ENCODE results near the gene HIRA.
A peak's percentile ranks its signal among the peaks of the same experiment; 100 is the strongest.

HIRA gene

GRCh38 chr22:19402642-19403191, 28.8 kb downstream of the HIRA start:
- no CpG with 5 or more reads among the region's 4 CpGs for WGBS, 2 donors (ENCODE audit: extremely low coverage in 2 of 2, insufficient read length in 2 of 2, insufficient replicate concordance in 1 of 2)
- Histone ChIP-seq H3K4me2 (ENCODE audit: insufficient read depth, low read length, poor library complexity, severe bottlenecking) (no peak overlapping the region), H2BK12ac (ENCODE audit: low read length) (no peak overlapping the region), H2BK5ac (ENCODE audit: low read length) (no peak overlapping the region), H2BK15ac (ENCODE audit: low read length) (no peak overlapping the region), H3K4me1 (ENCODE audit: control insufficient read depth in 2 of 2, insufficient read depth in 1 of 2, low read depth in 1 of 2, low read length in 2 of 2) (no peaks in the 10 kb centered on the region), H3K4ac (ENCODE audit: low read length) (no peak overlapping the region), H3K9me3 (replicated peaks in 1 of 2; ENCODE audit: control insufficient read depth in 2 of 2, insufficient read depth in 1 of 2, low read depth in 1 of 2, low read length in 2 of 2) (no peaks in the 10 kb centered on the region), H2AK5ac (ENCODE audit: low read depth, low read length) (no peak overlapping the region), H3K14ac (ENCODE audit: low read length) (no peak overlapping the region), H3K9ac (ENCODE audit: low read depth, low read length, poor library complexity) (no peak overlapping the region), H2AFZ (ENCODE audit: low read length) (no peak overlapping the region), H3K4me3 (ENCODE audit: low read length in 2 of 2) (no peak overlapping the region), H4K8ac (ENCODE audit: low read depth, low read length) (no peak overlapping the region), H3K27ac (replicated peaks; ENCODE audit: low read length) (no peak overlapping the region), H3K79me1 (ENCODE audit: low read depth, low read length) (peaks cover 2% of the 10 kb centered on the region), H3K36me3 (replicated peaks in 1 of 2; ENCODE audit: control insufficient read depth in 2 of 2, insufficient read depth in 2 of 2, low read length in 2 of 2) (peaks cover 34 to 96% of the 10 kb centered on the region in 2 donors), H3K23ac (ENCODE audit: low read depth, low read length, poor library complexity) (no peak overlapping the region), H3K18ac (ENCODE audit: low read length) (no peak overlapping the region), H4K91ac (ENCODE audit: low read depth, low read length, poor library complexity) (no peak overlapping the region), H2BK120ac (ENCODE audit: low read depth, low read length) (no peak overlapping the region), H3K27me3 (ENCODE audit: control insufficient read depth in 3 of 3, insufficient read depth in 3 of 3, low read depth in 1 of 3, low read length in 3 of 3) (no peaks in the 10 kb centered on the region)
- no peak for DNase-seq (ENCODE audit: low spot score)

GRCh38 chr22:19401483-19401882, 30.1 kb downstream of the HIRA start:
- H4K91ac ChIP-seq (ENCODE audit: low read depth, low read length, poor library complexity): no peak overlapping the region
- H2BK5ac ChIP-seq (ENCODE audit: low read length): no peak overlapping the region
- H3K27ac ChIP-seq (replicated peaks; ENCODE audit: low read length): no peak overlapping the region
- no peak overlapping the region for H2AK5ac ChIP-seq (ENCODE audit: low read depth, low read length)
- H2BK120ac ChIP-seq (ENCODE audit: low read depth, low read length): no peak overlapping the region
- no peaks in the 10 kb centered on the region for H3K9me3 ChIP-seq (replicated peaks in 1 of 2; ENCODE audit: control insufficient read depth in 2 of 2, insufficient read depth in 1 of 2, low read depth in 1 of 2, low read length in 2 of 2)
- H4K8ac ChIP-seq (ENCODE audit: low read depth, low read length): no peak overlapping the region
- H3K14ac ChIP-seq (ENCODE audit: low read length): no peak overlapping the region
- no peak overlapping the region for H3K4ac ChIP-seq (ENCODE audit: low read length)
- no peak overlapping the region for H3K4me2 ChIP-seq (ENCODE audit: insufficient read depth, low read length, poor library complexity, severe bottlenecking)
- peaks cover 35 to 96% of the 10 kb centered on the region in 2 donors for H3K36me3 ChIP-seq (replicated peaks in 1 of 2; ENCODE audit: control insufficient read depth in 2 of 2, insufficient read depth in 2 of 2, low read length in 2 of 2)
- no peak overlapping the region for H3K4me3 ChIP-seq (ENCODE audit: low read length in 2 of 2)
- no peak overlapping the region for H3K9ac ChIP-seq (ENCODE audit: low read depth, low read length, poor library complexity)
- no peak overlapping the region for H2AFZ ChIP-seq (ENCODE audit: low read length)
- no peaks in the 10 kb centered on the region for H3K4me1 ChIP-seq (ENCODE audit: control insufficient read depth in 2 of 2, insufficient read depth in 1 of 2, low read depth in 1 of 2, low read length in 2 of 2)
- H3K18ac ChIP-seq (ENCODE audit: low read length): no peak overlapping the region
- H2BK15ac ChIP-seq (ENCODE audit: low read length): no peak overlapping the region
- no peak for DNase-seq (ENCODE audit: low spot score)
- H3K27me3 ChIP-seq (ENCODE audit: control insufficient read depth in 3 of 3, insufficient read depth in 3 of 3, low read depth in 1 of 3, low read length in 3 of 3): no peaks in the 10 kb centered on the region
- WGBS, 2 donors (ENCODE audit: extremely low coverage in 2 of 2, insufficient read length in 2 of 2, insufficient replicate concordance in 1 of 2): no CpG with 5 or more reads among the region's 4 CpGs
- no peak overlapping the region for H2BK12ac ChIP-seq (ENCODE audit: low read length)
- H3K79me1 ChIP-seq (ENCODE audit: low read depth, low read length): peaks cover 2% of the 10 kb centered on the region
- H3K23ac ChIP-seq (ENCODE audit: low read depth, low read length, poor library complexity): no peak overlapping the region

DNA sequence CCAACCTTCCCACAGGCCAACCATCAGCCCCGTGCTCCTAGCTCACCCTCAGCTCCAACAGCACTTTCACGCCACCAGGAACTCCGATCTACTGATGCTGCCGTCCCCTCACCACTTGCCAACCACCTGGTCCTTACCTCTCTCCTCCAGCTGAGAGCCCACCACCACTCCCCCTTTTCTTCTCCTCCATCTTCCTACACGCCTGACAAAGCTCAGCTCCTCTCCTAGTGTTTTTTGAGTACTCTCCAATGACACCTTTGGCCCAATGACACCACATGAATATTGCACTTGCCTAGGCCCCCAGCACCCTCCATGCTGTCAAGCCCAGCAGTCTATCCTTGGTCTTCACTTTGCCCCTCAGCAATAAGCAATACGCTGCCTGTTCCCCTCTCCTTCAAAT, 30.7 kb downstream of the HIRA start:
- Histone ChIP-seq H4K8ac (ENCODE audit: low read depth, low read length) (no peak overlapping the region), H2BK15ac (ENCODE audit: low read length) (no peak overlapping the region), H3K4me3 (ENCODE audit: low read length in 2 of 2) (no peak overlapping the region), H3K9me3 (replicated peaks in 1 of 2; ENCODE audit: control insufficient read depth in 2 of 2, insufficient read depth in 1 of 2, low read depth in 1 of 2, low read length in 2 of 2) (no peaks in the 10 kb centered on the region), H2BK5ac (ENCODE audit: low read length) (no peak overlapping the region), H2AFZ (ENCODE audit: low read length) (no peak overlapping the region), H4K91ac (ENCODE audit: low read depth, low read length, poor library complexity) (no peak overlapping the region), H3K27me3 (ENCODE audit: control insufficient read depth in 3 of 3, insufficient read depth in 3 of 3, low read depth in 1 of 3, low read length in 3 of 3) (no peaks in the 10 kb centered on the region), H3K79me1 (ENCODE audit: low read depth, low read length) (peaks cover 2% of the 10 kb centered on the region), H3K4me1 (ENCODE audit: control insufficient read depth in 2 of 2, insufficient read depth in 1 of 2, low read depth in 1 of 2, low read length in 2 of 2) (no peaks in the 10 kb centered on the region), H3K14ac (ENCODE audit: low read length) (no peak overlapping the region), H3K4me2 (ENCODE audit: insufficient read depth, low read length, poor library complexity, severe bottlenecking) (no peak overlapping the region), H2AK5ac (ENCODE audit: low read depth, low read length) (no peak overlapping the region), H3K23ac (ENCODE audit: low read depth, low read length, poor library complexity) (no peak overlapping the region), H2BK120ac (ENCODE audit: low read depth, low read length) (no peak overlapping the region), H3K4ac (ENCODE audit: low read length) (no peak overlapping the region), H3K27ac (replicated peaks; ENCODE audit: low read length) (no peak overlapping the region), H3K36me3 (replicated peaks in 1 of 2; ENCODE audit: control insufficient read depth in 2 of 2, insufficient read depth in 2 of 2, low read length in 2 of 2) (peaks cover 33 to 96% of the 10 kb centered on the region in 2 donors), H3K18ac (ENCODE audit: low read length) (no peak overlapping the region), H2BK12ac (ENCODE audit: low read length) (no peak overlapping the region), H3K9ac (ENCODE audit: low read depth, low read length, poor library complexity) (no peak overlapping the region)
- no peak for DNase-seq (ENCODE audit: low spot score)
- WGBS, 2 donors (ENCODE audit: extremely low coverage in 2 of 2, insufficient read length in 2 of 2, insufficient replicate concordance in 1 of 2): no CpG with 5 or more reads among the region's 6 CpGs

DNA sequence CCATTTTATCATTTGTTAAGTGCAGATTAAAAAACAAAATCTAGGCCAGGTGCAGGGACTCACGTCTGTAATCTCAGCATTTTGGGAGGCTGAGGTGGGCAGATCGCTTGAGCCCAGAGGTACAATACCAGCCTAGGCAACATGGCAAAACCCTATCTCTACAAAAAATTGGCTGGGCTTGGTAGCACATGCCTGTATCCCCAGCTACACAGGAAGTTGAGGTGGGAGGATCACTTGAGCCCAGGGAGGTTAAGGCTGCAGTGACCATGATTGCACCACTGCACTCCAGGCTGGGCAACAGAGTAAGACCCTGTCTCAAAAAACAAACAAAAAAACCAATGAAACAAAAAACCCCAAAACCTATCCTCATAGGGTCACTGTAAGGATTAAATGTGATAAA, 32.9 kb downstream of the HIRA start:
- Histone ChIP-seq H3K9me3 (replicated peaks in 1 of 2; ENCODE audit: control insufficient read depth in 2 of 2, insufficient read depth in 1 of 2, low read depth in 1 of 2, low read length in 2 of 2) (no peaks in the 10 kb centered on the region), H2AK5ac (ENCODE audit: low read depth, low read length) (no peak overlapping the region), H3K4me3 (ENCODE audit: low read length in 2 of 2) (no peak overlapping the region), H3K27ac (replicated peaks; ENCODE audit: low read length) (no peak overlapping the region), H2BK12ac (ENCODE audit: low read length) (no peak overlapping the region), H2BK120ac (ENCODE audit: low read depth, low read length) (no peak overlapping the region), H2BK5ac (ENCODE audit: low read length) (no peak overlapping the region), H3K4me1 (ENCODE audit: control insufficient read depth in 2 of 2, insufficient read depth in 1 of 2, low read depth in 1 of 2, low read length in 2 of 2) (no peaks in the 10 kb centered on the region), H4K91ac (ENCODE audit: low read depth, low read length, poor library complexity) (no peak overlapping the region), H3K4me2 (ENCODE audit: insufficient read depth, low read length, poor library complexity, severe bottlenecking) (no peak overlapping the region), H4K8ac (ENCODE audit: low read depth, low read length) (no peak overlapping the region), H3K36me3 (replicated peaks in 1 of 2; ENCODE audit: control insufficient read depth in 2 of 2, insufficient read depth in 2 of 2, low read length in 2 of 2) (peaks cover 38 to 98% of the 10 kb centered on the region in 2 donors), H3K23ac (ENCODE audit: low read depth, low read length, poor library complexity) (no peak overlapping the region), H3K79me1 (ENCODE audit: low read depth, low read length) (peaks cover 2% of the 10 kb centered on the region), H3K14ac (ENCODE audit: low read length) (no peak overlapping the region), H3K9ac (ENCODE audit: low read depth, low read length, poor library complexity) (peak overlapping the region; percentile 50), H3K4ac (ENCODE audit: low read length) (no peak overlapping the region), H2BK15ac (ENCODE audit: low read length) (no peak overlapping the region), H2AFZ (ENCODE audit: low read length) (no peak overlapping the region), H3K18ac (ENCODE audit: low read length) (no peak overlapping the region), H3K27me3 (ENCODE audit: control insufficient read depth in 3 of 3, insufficient read depth in 3 of 3, low read depth in 1 of 3, low read length in 3 of 3) (no peaks in the 10 kb centered on the region)
- no CpG with 5 or more reads among the region's 2 CpGs for WGBS, 2 donors (ENCODE audit: extremely low coverage in 2 of 2, insufficient read length in 2 of 2, insufficient replicate concordance in 1 of 2)
- no peak for DNase-seq (ENCODE audit: low spot score)

All from neuronal stem cell (in vitro differentiated cells).